Transverse colon (tissue), 4 donors: ENCODE data around the gene STN1. TPM values are rescaled to one million over a fixed set of nuclear protein-coding genes. Genes with fewer than 3 reads are reported as not detected.

Experiments
- DNase-seq: peaks from one replicate; pipeline ENCODE4 v3.0.0-alpha.2; 2019
- H3K27ac ChIP-seq, 4 donors: fragments of 200-600 bp; sonication (generic); 2 replicates each; pipeline ENCODE4 v1.5.1; 2016 to 2018; ENCODE audit warnings: inconsistent platforms in 4 of 4
- H3K27me3 ChIP-seq: fragments of 200-600 bp; sonication (generic); 2 replicates; pipeline ENCODE4 v1.5.1; 2017; ENCODE audit warnings: inconsistent platforms
- H3K36me3 ChIP-seq, 4 donors: fragments of 200-600 bp; sonication (generic); 2 replicates each; pipeline ENCODE4 v1.5.1; 2017 to 2019; ENCODE audit warnings: inconsistent platforms in 4 of 4
- H3K4me1 ChIP-seq, 4 donors: fragments of 200-600 bp; sonication (generic); 2 replicates each; pipeline ENCODE4 v1.5.1; 2017 to 2020; ENCODE audit warnings: inconsistent platforms in 4 of 4
- H3K4me3 ChIP-seq, 4 donors: fragments of 200-600 bp; sonication (generic); 1 replicate in 1 of 4; 2 replicates in 3 of 4; pipeline versions ENCODE4 v1.5.1 to v1.6.1; 2017 to 2019; ENCODE audit warnings: inconsistent platforms in 4 of 4
- H3K9me3 ChIP-seq, 2 donors: fragments of 200-600 bp; sonication (generic); 2 replicates each; pipeline ENCODE4 v1.5.1; 2017 to 2019; ENCODE audit warnings: inconsistent platforms in 2 of 2
- EP300 ChIP-seq: sonication (generic); formaldehyde crosslinking; IDR thresholded peaks from one replicate; pipeline ENCODE4 v1.6.1; 2017; ENCODE audit warnings: antibody characterized with exemption, low read depth
- POLR2A ChIP-seq: fragments of 450-650 bp; IDR thresholded peaks from one replicate; pipeline ENCODE4 v1.6.1; 2016; ENCODE audit warnings: antibody characterized with exemption, mild to moderate bottlenecking, moderate library complexity
- POLR2AphosphoS5 ChIP-seq, 3 donors: sonication (generic); formaldehyde crosslinking; IDR thresholded peaks; one replicate each; pipeline ENCODE4 v1.6.1; 2016; ENCODE audit warnings: antibody characterized with exemption in 3 of 3
- WGBS, 2 donors: methylation state at CpG; one replicate each; pipeline ENCODE4 v1.1.5; 2018; ENCODE audit warnings: low coverage in 1 of 2; 5-methylcytosine and 5-hydroxymethylcytosine counted together
- in situ Hi-C, 4 donors: fragments of 200-750 bp; cut with MboI; loops; one replicate each; pipeline versions ENCODE4 v1.15.0 to v1.15.1; 2017; ENCODE audit warnings: low sequenced_read_pairs in 3 of 4, low pct_ligation_motif_present in 1 of 4, low pct_unique_long_range_greater_than_20kb in 1 of 4
- intact Hi-C: fragments of 100-400 bp; cut with DNase I; formaldehyde crosslinking; loops from one replicate; pipeline ENCODE4 v1.15.1; 2023; ENCODE audit warnings: low total_unique reads
- total RNA-seq, 4 donors: library from RNA; depleted of rRNA; stranded (reverse); fragments of >200 nt; gene quantifications; one replicate each; pipeline ENCODE4 v1.1.0, GENCODE V29; 2016
- TF ChIP-seq, protein P1 (sequence below), 5 experiments: fragments of 200-600 bp in 3 of 5; fragments of 450-650 bp in 2 of 5; sonication (generic) in 3 of 5; IDR thresholded peaks; 1 replicate in 2 of 5; 2 replicates in 3 of 5; pipeline ENCODE4 v1.5.1; 2016 to 2017; ENCODE audit warnings: antibody characterized with exemption in 5 of 5, inconsistent platforms in 3 of 5, mild to moderate bottlenecking in 2 of 5, moderate library complexity in 1 of 5

The STN1 gene
- total RNA-seq, 4 donors from 2014 or later, result 20.8 to 31.8 (median 26.4) TPM

DNA sequence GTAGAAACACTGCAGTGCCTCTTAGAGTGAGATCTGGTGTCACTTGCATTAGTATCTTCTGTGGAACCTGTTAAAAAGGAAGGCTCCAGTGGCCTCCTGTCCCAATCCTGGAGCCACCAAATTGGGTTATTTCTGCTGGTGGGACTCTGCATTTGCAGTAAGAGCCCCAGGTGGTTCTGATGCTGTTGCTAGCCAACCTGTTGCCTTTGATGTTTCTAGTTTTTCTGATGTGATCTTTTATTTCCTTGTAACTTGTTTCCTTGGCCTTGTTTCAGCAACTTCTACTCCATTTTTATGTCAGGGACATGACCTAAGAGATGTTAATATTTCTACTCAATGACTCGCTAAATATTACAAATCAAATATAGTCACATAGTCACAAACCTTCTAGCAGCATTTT, 12.5 kb upstream of the STN1 start:
- H3K36me3 ChIP-seq, result no peaks in the 10 kb centered on the region
- in situ Hi-C loops, result no loop called here
- WGBS, 2 donors, result 100% methylated on average over 1 of the region's 1 CpG
- no peak overlapping the region for H3K27ac ChIP-seq
- peaks cover 0 to 11% (median 5%) of the 10 kb centered on the region in 4 donors for H3K4me1 ChIP-seq
- DNase-seq, result no peak
- TF ChIP-seq POLR2A (no peak), POLR2AphosphoS5 (IDR thresholded peaks at IDR 0.05) (no peak), EP300 (no peak)
- TF ChIP-seq, protein P1, sequence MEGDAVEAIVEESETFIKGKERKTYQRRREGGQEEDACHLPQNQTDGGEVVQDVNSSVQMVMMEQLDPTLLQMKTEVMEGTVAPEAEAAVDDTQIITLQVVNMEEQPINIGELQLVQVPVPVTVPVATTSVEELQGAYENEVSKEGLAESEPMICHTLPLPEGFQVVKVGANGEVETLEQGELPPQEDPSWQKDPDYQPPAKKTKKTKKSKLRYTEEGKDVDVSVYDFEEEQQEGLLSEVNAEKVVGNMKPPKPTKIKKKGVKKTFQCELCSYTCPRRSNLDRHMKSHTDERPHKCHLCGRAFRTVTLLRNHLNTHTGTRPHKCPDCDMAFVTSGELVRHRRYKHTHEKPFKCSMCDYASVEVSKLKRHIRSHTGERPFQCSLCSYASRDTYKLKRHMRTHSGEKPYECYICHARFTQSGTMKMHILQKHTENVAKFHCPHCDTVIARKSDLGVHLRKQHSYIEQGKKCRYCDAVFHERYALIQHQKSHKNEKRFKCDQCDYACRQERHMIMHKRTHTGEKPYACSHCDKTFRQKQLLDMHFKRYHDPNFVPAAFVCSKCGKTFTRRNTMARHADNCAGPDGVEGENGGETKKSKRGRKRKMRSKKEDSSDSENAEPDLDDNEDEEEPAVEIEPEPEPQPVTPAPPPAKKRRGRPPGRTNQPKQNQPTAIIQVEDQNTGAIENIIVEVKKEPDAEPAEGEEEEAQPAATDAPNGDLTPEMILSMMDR (IDR thresholded peaks at IDR 0.05), result no peak
- H3K9me3 ChIP-seq, result no peaks in the 10 kb centered on the region
- H3K4me3 ChIP-seq, result no peak overlapping the region
- H3K27me3 ChIP-seq, result no peaks in the 10 kb centered on the region
- intact Hi-C loops, result no loop called here

DNA sequence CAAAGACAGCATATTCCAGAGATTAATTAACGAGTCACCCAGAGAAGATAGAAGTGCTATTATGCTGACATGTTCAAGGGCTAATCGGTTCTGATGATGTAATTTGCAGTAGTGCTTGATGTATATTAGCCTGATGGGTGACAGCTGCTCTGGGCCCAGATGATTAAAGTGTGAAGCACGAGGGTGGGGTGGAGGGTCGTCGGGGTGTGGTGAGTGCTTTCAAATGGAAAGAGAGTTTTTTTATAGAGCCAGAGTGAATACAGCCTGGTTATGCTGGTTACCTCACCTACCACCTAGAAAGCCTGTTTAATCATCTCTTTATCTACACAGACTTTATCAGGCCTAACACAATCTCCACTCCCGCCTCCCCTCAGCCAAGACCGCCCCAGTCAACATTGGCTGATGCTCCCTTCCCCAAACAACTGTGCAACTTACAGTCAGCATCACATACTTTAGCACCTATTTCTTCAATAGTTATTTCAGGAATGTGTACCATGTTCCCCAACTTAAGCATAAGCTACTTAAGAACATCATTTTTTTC, 11.5 kb upstream of the STN1 start:
- Histone ChIP-seq H3K9me3 (no peaks in the 10 kb centered on the region), H3K4me1 (peaks cover 0 to 13% (median 6%) of the 10 kb centered on the region in 4 donors), H3K27me3 (no peaks in the 10 kb centered on the region), H3K27ac (no peak overlapping the region), H3K4me3 (no peak overlapping the region), H3K36me3 (no peaks in the 10 kb centered on the region)
- DNase-seq, result no peak
- 41 to 50% methylated on average over 7 of the region's 7 CpGs for WGBS, 2 donors
- no peak for TF ChIP-seq EP300
- TF ChIP-seq, protein P1 (IDR thresholded peaks at IDR 0.05), result no peak
- TF ChIP-seq POLR2AphosphoS5 (IDR thresholded peaks at IDR 0.05), result no peak
- TF ChIP-seq POLR2A, result no peak
- intact Hi-C loops (no loop called here), in situ Hi-C loops (no loop called here)

DNA sequence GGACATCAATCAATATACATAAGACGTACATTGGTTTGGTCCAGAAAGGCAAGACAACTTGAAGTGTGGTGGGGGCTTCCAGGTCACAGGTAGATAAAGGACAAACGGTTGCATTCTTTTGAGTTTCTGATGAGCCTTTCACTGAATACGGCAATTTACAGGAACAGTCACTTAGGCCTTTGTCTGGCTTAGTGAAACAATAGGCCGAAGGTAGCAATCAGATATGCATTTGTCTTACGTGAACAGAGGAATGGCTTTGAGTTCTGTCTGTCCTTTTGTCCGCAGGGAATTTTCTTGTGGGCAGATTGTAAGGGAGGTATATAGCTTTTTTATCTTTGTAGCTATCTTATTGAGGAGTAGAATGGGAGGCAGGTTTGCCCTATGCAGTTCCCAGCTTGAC, 10.8 kb upstream of the STN1 start:
- DNase-seq, result no peak
- 97 to 98% methylated on average over 4 to 6 of the region's 6 CpGs for WGBS, 2 donors
- no peaks in the 10 kb centered on the region for H3K27me3 ChIP-seq
- intact Hi-C loops (no loop called here), in situ Hi-C loops (no loop called here)
- TF ChIP-seq, protein P1 (IDR thresholded peaks at IDR 0.05), result no peak
- TF ChIP-seq POLR2A, result no peak
- TF ChIP-seq EP300, result no peak
- TF ChIP-seq POLR2AphosphoS5 (IDR thresholded peaks at IDR 0.05), result no peak
- H3K9me3 ChIP-seq, result no peaks in the 10 kb centered on the region
- no peaks in the 10 kb centered on the region for H3K36me3 ChIP-seq
- no peak overlapping the region for H3K4me3 ChIP-seq
- peaks cover 0 to 19% (median 8%) of the 10 kb centered on the region in 4 donors for H3K4me1 ChIP-seq
- H3K27ac ChIP-seq, result no peak overlapping the region

DNA sequence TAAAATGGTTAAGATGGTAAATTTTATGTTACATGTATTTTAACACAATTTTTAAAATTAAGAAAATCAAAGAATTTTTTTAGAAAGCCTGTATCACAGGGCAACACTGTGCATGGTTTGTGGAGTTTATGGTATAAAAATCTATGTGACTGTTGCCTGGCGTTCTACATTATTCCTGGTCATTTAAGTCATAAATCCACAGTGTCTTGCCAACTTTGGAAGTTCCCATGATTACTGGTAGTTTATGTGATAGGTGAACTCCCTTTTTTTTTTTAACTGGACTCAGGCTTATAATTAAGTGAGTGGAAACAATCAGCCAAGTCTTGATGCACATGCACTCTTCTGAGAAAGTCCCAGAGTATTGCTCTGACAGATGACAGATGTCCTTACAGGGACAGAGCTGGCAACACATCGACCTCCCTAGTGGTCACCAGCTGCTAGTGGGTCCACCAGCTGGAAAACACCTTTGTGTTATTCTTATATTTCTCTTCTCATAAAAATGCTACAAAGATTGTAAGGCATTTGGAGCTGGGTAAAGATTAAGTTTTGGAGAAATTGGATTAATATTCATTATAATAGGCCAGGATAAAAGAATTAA, 8.8 kb upstream of the STN1 start:
- Histone ChIP-seq H3K27me3 (no peaks in the 10 kb centered on the region), H3K36me3 (no peaks in the 10 kb centered on the region), H3K4me3 (no peak overlapping the region), H3K4me1 (peaks cover 0 to 35% (median 13%) of the 10 kb centered on the region in 4 donors), H3K9me3 (no peaks in the 10 kb centered on the region), H3K27ac (peak overlapping the region in 1 of 4 donors; percentile 23)
- intact Hi-C loops (no loop called here), in situ Hi-C loops (no loop called here)
- no peak for DNase-seq
- WGBS, 2 donors, result 30 to 52% methylated on average over 2 of the region's 2 CpGs
- TF ChIP-seq POLR2AphosphoS5 (IDR thresholded peaks at IDR 0.05), result no peak
- TF ChIP-seq, protein P1 (IDR thresholded peaks at IDR 0.05), result no peak
- no peak for TF ChIP-seq POLR2A
- TF ChIP-seq EP300, result no peak
